Calu3 (cell line): ENCODE measurements around the gene DAPL1. TPM values are rescaled to one million over a fixed set of nuclear protein-coding genes. Genes with fewer than 3 reads are reported as not detected.

Experiments used
- BruUV-seq: library from RNA; stranded (reverse); fragments of 400-500 nt; replicated peaks from 2 replicates; lab custom pipeline; 2021; lab: Mats Ljungman, UMichigan
- CTCF ChIA-PET: fragments of 300-600 bp; sonication (Branson Sonifier 250); formaldehyde crosslinking; loops from one replicate; lab custom pipeline; 2022; ENCODE audit warnings: antibody characterized with exemption; lab: Charles Lee
- DNase-seq: peaks from one replicate; pipeline ENCODE4 v3.0.0; 2022
- H3K27ac Mint-ChIP-seq: one replicate; pipeline ENCODE4 v1.8.0; 2022; ENCODE audit warnings: mixed read lengths; ENCODE audit not compliant: unreplicated experiment
- H3K27me3 Mint-ChIP-seq: one replicate; pipeline ENCODE4 v1.8.0; 2022; ENCODE audit warnings: mixed read lengths; ENCODE audit not compliant: unreplicated experiment
- H3K36me3 Mint-ChIP-seq: one replicate; pipeline ENCODE4 v1.8.0; 2022; ENCODE audit warnings: mild to moderate bottlenecking, moderate library complexity, mixed read lengths; ENCODE audit not compliant: insufficient read depth, unreplicated experiment
- H3K4me1 Mint-ChIP-seq: one replicate; pipeline ENCODE4 v1.8.0; 2022; ENCODE audit warnings: mild to moderate bottlenecking, low read depth, mixed read lengths; ENCODE audit not compliant: unreplicated experiment
- H3K4me3 Mint-ChIP-seq: one replicate; pipeline ENCODE4 v1.8.0; 2022; ENCODE audit warnings: mild to moderate bottlenecking, low read depth, moderate library complexity, mixed read lengths; ENCODE audit not compliant: unreplicated experiment
- H3K9me3 Mint-ChIP-seq: one replicate; pipeline ENCODE4 v1.8.0; 2022; ENCODE audit warnings: low read depth, mixed read lengths; ENCODE audit not compliant: unreplicated experiment
- CTCF ChIP-seq: fragments of 200-600 bp; IDR thresholded peaks from one replicate; pipeline ENCODE4 v1.8.0; 2022; ENCODE audit warnings: antibody characterized with exemption; ENCODE audit not compliant: unreplicated experiment
- intact Hi-C: fragments of 100-400 bp; cut with micrococcal nuclease; formaldehyde crosslinking; loops from one replicate; pipeline ENCODE4 v1.10.0; 2022; ENCODE audit not compliant: unreplicated experiment
- total RNA-seq: library from RNA; stranded (reverse); gene quantifications from 2 replicates; pipeline ENCODE4 v1.2.3, GENCODE V29; 2022

Gene DAPL1
- total RNA-seq, 1 experiment from 2014 or later, result not detected

- no peaks in the 10 kb centered on the region for H3K9me3 Mint-ChIP-seq
- H3K27ac Mint-ChIP-seq, result no peak overlapping the region
- DNase-seq, result no peak
- H3K4me3 Mint-ChIP-seq, result no peak overlapping the region
- no peaks in the 10 kb centered on the region for H3K36me3 Mint-ChIP-seq
- no TSS peak for BruUV-seq
- TF ChIP-seq CTCF, result no peak
- CTCF ChIA-PET, result no interaction called here
- H3K27me3 Mint-ChIP-seq, result no peaks in the 10 kb centered on the region
- intact Hi-C loops, result no loop called here
- H3K4me1 Mint-ChIP-seq, result no peaks in the 10 kb centered on the region
These were observed 35.1 kb downstream of the DAPL1 start for GRCh38 chr2:158830201-158830600.

GRCh38 chr2:158835431-158835830, 40.3 kb downstream of the DAPL1 start:
- H3K27me3 Mint-ChIP-seq, result no peaks in the 10 kb centered on the region
- BruUV-seq, result no TSS peak
- no peak for DNase-seq
- no peak overlapping the region for H3K27ac Mint-ChIP-seq
- H3K4me3 Mint-ChIP-seq, result no peak overlapping the region
- no peaks in the 10 kb centered on the region for H3K9me3 Mint-ChIP-seq
- intact Hi-C loops, result no loop called here
- CTCF ChIA-PET, result no interaction called here
- H3K36me3 Mint-ChIP-seq, result no peaks in the 10 kb centered on the region
- H3K4me1 Mint-ChIP-seq, result no peaks in the 10 kb centered on the region
- TF ChIP-seq CTCF, result no peak

- no TSS peak for BruUV-seq
These were observed 42.5 kb downstream of the DAPL1 start for GRCh38 chr2:158837645-158838044.

DNA sequence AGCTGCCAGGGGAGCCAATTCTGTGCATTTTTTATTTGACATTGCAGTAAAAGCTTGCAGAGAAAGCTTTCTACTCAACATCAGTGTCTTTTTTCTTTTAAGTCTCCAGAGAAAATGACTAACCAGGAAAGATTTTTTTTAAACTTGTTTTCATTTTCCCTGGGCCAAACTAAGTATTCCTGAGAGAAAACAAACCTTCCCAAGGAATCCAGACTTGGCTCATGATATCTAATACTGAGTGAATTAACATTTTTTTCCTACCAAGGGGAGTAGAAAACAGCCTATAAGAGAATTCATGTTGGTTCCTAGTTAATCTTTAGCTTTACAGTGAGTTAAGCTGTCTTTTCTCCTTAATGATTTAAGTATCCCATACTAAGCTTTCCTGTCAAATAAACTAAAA, 46.7 kb downstream of the DAPL1 start:
- no peak for TF ChIP-seq CTCF
- Mint-ChIP-seq H3K4me1 (no peaks in the 10 kb centered on the region), H3K36me3 (no peaks in the 10 kb centered on the region), H3K9me3 (no peaks in the 10 kb centered on the region), H3K4me3 (no peak overlapping the region), H3K27ac (no peak overlapping the region), H3K27me3 (peaks cover 26% of the 10 kb centered on the region)
- BruUV-seq, result no TSS peak
- intact Hi-C loops, result no loop called here
- CTCF ChIA-PET, result interaction anchor here (0.6 to 0.7 kb wide), 2 partner anchors 13 to 1349 kb away, joined by 3 to 5 read pairs; no protein-coding TSS in a partner anchor
- DNase-seq, result no peak

More at GRCh38 chr2:158837645-158838044, 42.5 kb downstream of the DAPL1 start:
- Mint-ChIP-seq H3K4me1 (no peaks in the 10 kb centered on the region), H3K4me3 (no peak overlapping the region), H3K9me3 (no peaks in the 10 kb centered on the region), H3K27ac (no peak overlapping the region), H3K27me3 (peaks cover 12% of the 10 kb centered on the region), H3K36me3 (no peaks in the 10 kb centered on the region)
- no peak for TF ChIP-seq CTCF
- no peak for DNase-seq
- CTCF ChIA-PET, result no interaction called here
- intact Hi-C loops, result no loop called here
